HepG2 (cell line): ENCODE data around the gene VRK1. TPM values are rescaled to one million over a fixed set of nuclear protein-coding genes. Genes with fewer than 3 reads are reported as not detected.

ENCODE experiments used
- CAMTA2 ChIP-seq: sonication (generic); formaldehyde crosslinking; IDR thresholded peaks from 2 replicates; pipeline ENCODE4 v1.4.0; 2020; ENCODE audit warnings: mild to moderate bottlenecking, missing genetic modification reagents, borderline replicate concordance
- CBX5 ChIP-seq: sonication (generic); formaldehyde crosslinking; IDR thresholded peaks from 2 replicates; pipeline ENCODE4 v1.4.0; 2020; ENCODE audit warnings: missing genetic modification reagents, borderline replicate concordance
- DR1 ChIP-seq: sonication (generic); formaldehyde crosslinking; IDR thresholded peaks from 2 replicates; pipeline ENCODE4 v1.8.0; 2021; ENCODE audit warnings: mild to moderate bottlenecking, missing genetic modification reagents, inconsistent platforms
- FOSL2 ChIP-seq: sonication (generic); formaldehyde crosslinking; IDR thresholded peaks from 2 replicates; pipeline ENCODE4 v1.4.0; 2020; ENCODE audit warnings: missing genetic modification reagents
- FOXA3 ChIP-seq: IDR thresholded peaks from 2 replicates; pipeline ENCODE4 v1.6.1; 2016; ENCODE audit warnings: missing genetic modification reagents, missing compliant biosample characterization
- GATAD2A ChIP-seq: IDR thresholded peaks from 2 replicates; pipeline ENCODE4 v1.6.1; 2016
- IRX3 ChIP-seq: sonication (generic); formaldehyde crosslinking; IDR thresholded peaks from 2 replicates; pipeline ENCODE4 v1.8.1; 2023; ENCODE audit warnings: mild to moderate bottlenecking, low read depth, missing genetic modification reagents, borderline replicate concordance
- ISX ChIP-seq: sonication (generic); formaldehyde crosslinking; conservative IDR thresholded peaks from 2 replicates; pipeline ENCODE4 v1.5.0; 2020; ENCODE audit warnings: missing genetic modification reagents
- MEIS2 ChIP-seq: sonication (generic); formaldehyde crosslinking; IDR thresholded peaks from 2 replicates; pipeline ENCODE4 v1.9.0; 2021; ENCODE audit warnings: mild to moderate bottlenecking, missing genetic modification reagents
- NFIB ChIP-seq: sonication (generic); formaldehyde crosslinking; IDR thresholded peaks from 2 replicates; pipeline ENCODE4 v1.9.0; 2021; ENCODE audit warnings: missing genetic modification reagents, mild to moderate bottlenecking, borderline replicate concordance
- POLR2A ChIP-seq, 2 experiments: IDR thresholded peaks; 2 replicates each; pipeline ENCODE4 v1.6.1; 2011; ENCODE audit warnings: low read depth in 2 of 2, low read length in 2 of 2, mild to moderate bottlenecking in 1 of 2, moderate library complexity in 1 of 2; ENCODE audit not compliant: insufficient read depth in 1 of 2
- RAD21 ChIP-seq: fragments of 450-650 bp; formaldehyde crosslinking; IDR thresholded peaks from 2 replicates; pipeline ENCODE4 v1.5.0; 2020; ENCODE audit warnings: mild to moderate bottlenecking
- RBM22 ChIP-seq: fragments of 200-400 bp; formaldehyde crosslinking; optimal IDR thresholded peaks from 2 replicates; pipeline ENCODE3; 2017; ENCODE audit warnings: mild to moderate bottlenecking, low read length, moderate library complexity
- RFX3 ChIP-seq: IDR thresholded peaks from 2 replicates; pipeline ENCODE4 v1.6.1; 2016; ENCODE audit warnings: missing biosample characterization, missing genetic modification reagents
- SMC3 ChIP-seq: IDR thresholded peaks from 2 replicates; pipeline ENCODE4 v1.6.1; 2011; ENCODE audit warnings: low read length, improper control_type of control experiment
- SOX13 ChIP-seq, 3 experiments: fragments of 450-650 bp in 1 of 3; sonication (generic) in 1 of 3; formaldehyde crosslinking in 1 of 3; IDR thresholded peaks in 2 of 3; conservative IDR thresholded peaks in 1 of 3; 2 replicates each; pipeline versions ENCODE4 v1.5.0 to v1.6.1; 2016 to 2020; ENCODE audit warnings: antibody characterized with exemption in 1 of 3, mild to moderate bottlenecking in 1 of 3, missing compliant biosample characterization in 1 of 3, missing genetic modification reagents in 1 of 3, moderate library complexity in 1 of 3
- ZBTB21 ChIP-seq: sonication (generic); formaldehyde crosslinking; IDR thresholded peaks from 2 replicates; pipeline ENCODE4 v1.4.0; 2020; ENCODE audit warnings: missing genetic modification reagents
- ZNF230 ChIP-seq: sonication (generic); formaldehyde crosslinking; IDR thresholded peaks from 2 replicates; pipeline ENCODE4 v1.4.0; 2020; ENCODE audit warnings: mild to moderate bottlenecking, missing genetic modification reagents
- ZNF317 ChIP-seq: sonication (generic); formaldehyde crosslinking; IDR thresholded peaks from 2 replicates; pipeline ENCODE4 v1.5.0; 2020; ENCODE audit warnings: mild to moderate bottlenecking, missing genetic modification reagents
- polyA plus RNA-seq, 8 experiments: library from polyadenylated mRNA; depleted of rRNA in 3 of 8; stranded (reverse) in 7 of 8; unstranded in 1 of 8; fragments of >200 nt; fragmentation: Illumina TruSeq in 4 of 8; extraction: Trizol in 4 of 8; gene quantifications; 2 replicates each; pipeline versions ENCODE4 v1.2.1 to v1.2.3, GENCODE V29; 2011 to 2016; ENCODE audit warnings: low read depth in 4 of 8, missing spikeins in 1 of 8, mixed read lengths in 1 of 8; ENCODE audit not compliant: insufficient read depth in 1 of 8
- total RNA-seq, 5 experiments: library from RNA; depleted of rRNA; stranded (reverse); fragments of >200 nt; fragmentation: Illumina TruSeq; extraction: Trizol; gene quantifications; 2 replicates each; pipeline ENCODE4 v1.2.3, GENCODE V29; 2016; ENCODE audit warnings: low read depth in 1 of 5
- TF ChIP-seq, protein P1 (sequence below): sonication (generic); formaldehyde crosslinking; conservative IDR thresholded peaks from 2 replicates; pipeline ENCODE4 v1.4.0; 2020; ENCODE audit warnings: missing genetic modification reagents
- TF ChIP-seq, protein P2 (sequence below): sonication (generic); formaldehyde crosslinking; IDR thresholded peaks from 2 replicates; pipeline ENCODE4 v1.5.0; 2020; ENCODE audit warnings: missing genetic modification reagents, mild to moderate bottlenecking, borderline replicate concordance
- TF ChIP-seq, protein P3 (sequence below): sonication (generic); formaldehyde crosslinking; IDR thresholded peaks from 2 replicates; pipeline ENCODE4 v1.5.1; 2020; ENCODE audit warnings: missing genetic modification reagents, mild to moderate bottlenecking, borderline replicate concordance
- TF ChIP-seq, protein P4 (sequence below): sonication (generic); formaldehyde crosslinking; IDR thresholded peaks from 2 replicates; pipeline ENCODE4 v1.4.0; 2020; ENCODE audit warnings: missing genetic modification reagents

The VRK1 gene
- total and polyA plus RNA-seq, 2 of the 13 experiments (the other 11 are each of a cell fraction or from before 2014, with no cell fraction given): 7.9 to 51.3 TPM

DNA sequence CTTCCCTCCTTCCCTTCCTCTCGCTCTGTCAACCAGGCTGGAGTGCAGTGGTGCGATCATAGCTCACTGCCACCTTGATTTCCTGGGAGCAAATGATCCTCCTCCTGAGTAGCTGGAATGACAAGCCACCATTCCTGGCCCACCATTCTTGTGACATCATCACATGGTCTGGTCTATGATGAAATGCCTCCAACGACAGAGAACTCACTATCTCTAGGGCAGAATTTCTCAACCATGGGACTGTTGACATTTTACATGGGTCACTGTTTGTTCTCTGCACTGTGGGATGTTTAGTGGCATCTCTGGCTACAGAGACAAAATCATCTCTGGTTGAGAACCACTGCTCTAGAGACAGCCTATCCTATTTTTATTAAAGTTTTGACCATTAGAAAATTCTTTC is 9.7 kb downstream of the VRK1 start (continued):
- TF ChIP-seq POLR2A (IDR thresholded peaks at IDR 0.05; ENCODE audit: insufficient read depth in 1 of 2, low read depth in 2 of 2, low read length in 2 of 2) (no peak), IRX3 (CRISPR knock-in tag) (no peak), ISX (CRISPR knock-in tag) (no peak), FOXA3 (CRISPR knock-in tag) (peak; percentile 89), RAD21 (CRISPR knock-in tag) (no peak), CAMTA2 (CRISPR knock-in tag) (no peak), DR1 (CRISPR knock-in tag) (no peak), CBX5 (CRISPR knock-in tag) (peak; percentile 68; the same call in 1 of the 2 replicates), FOSL2 (peak; percentile 86), ZNF317 (CRISPR knock-in tag) (peak; percentile 98), ZNF230 (CRISPR knock-in tag) (no peak), SMC3 (no peak; the same call in 1 of the 2 replicates), ZBTB21 (CRISPR knock-in tag) (peak; percentile 96), SOX13 (IDR thresholded peaks at IDR 0.05) (no peak), SOX13 (CRISPR knock-in tag; conservative IDR thresholded peaks at IDR 0.05 in 1 of 2, IDR thresholded peaks at IDR 0.05 in 1 of 2) (peak in 1 of 2 experiments; percentile 62; a peak in 1 of 4 replicates), RFX3 (CRISPR knock-in tag) (no peak), RBM22 (no peak), NFIB (no peak), MEIS2 (CRISPR knock-in tag) (no peak), GATAD2A (peak; percentile 78; the same call in 1 of the 2 replicates)
- TF ChIP-seq, protein P1, sequence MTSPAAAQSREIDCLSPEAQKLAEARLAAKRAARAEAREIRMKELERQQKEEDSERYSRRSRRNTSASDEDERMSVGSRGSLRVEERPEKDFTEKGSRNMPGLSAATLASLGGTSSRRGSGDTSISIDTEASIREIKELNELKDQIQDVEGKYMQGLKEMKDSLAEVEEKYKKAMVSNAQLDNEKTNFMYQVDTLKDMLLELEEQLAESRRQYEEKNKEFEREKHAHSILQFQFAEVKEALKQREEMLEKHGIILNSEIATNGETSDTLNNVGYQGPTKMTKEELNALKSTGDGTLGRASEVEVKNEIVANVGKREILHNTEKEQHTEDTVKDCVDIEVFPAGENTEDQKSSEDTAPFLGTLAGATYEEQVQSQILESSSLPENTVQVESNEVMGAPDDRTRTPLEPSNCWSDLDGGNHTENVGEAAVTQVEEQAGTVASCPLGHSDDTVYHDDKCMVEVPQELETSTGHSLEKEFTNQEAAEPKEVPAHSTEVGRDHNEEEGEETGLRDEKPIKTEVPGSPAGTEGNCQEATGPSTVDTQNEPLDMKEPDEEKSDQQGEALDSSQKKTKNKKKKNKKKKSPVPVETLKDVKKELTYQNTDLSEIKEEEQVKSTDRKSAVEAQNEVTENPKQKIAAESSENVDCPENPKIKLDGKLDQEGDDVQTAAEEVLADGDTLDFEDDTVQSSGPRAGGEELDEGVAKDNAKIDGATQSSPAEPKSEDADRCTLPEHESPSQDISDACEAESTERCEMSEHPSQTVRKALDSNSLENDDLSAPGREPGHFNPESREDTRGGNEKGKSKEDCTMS: no peak
- TF ChIP-seq, protein P2, sequence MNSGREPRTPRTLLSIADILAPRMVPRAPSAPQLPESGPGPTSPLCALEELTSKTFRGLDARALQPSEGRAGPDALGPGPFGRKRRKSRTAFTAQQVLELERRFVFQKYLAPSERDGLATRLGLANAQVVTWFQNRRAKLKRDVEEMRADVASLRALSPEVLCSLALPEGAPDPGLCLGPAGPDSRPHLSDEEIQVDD (CRISPR knock-in tag): no peak
- TF ChIP-seq, protein P3, sequence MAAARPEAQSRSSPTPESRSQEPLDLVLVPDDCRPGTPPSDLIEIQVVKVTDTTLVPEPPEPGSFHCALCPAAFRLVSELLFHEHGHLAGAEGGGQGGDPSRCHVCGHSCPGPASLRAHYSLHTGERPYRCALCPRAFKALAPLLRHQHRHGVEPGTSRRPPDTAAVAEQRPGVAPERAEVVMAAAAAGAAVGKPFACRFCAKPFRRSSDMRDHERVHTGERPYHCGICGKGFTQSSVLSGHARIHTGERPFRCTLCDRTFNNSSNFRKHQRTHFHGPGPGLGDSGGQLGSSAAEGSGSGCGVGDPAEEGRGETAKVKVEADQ (CRISPR knock-in tag): no peak
- TF ChIP-seq, protein P4, sequence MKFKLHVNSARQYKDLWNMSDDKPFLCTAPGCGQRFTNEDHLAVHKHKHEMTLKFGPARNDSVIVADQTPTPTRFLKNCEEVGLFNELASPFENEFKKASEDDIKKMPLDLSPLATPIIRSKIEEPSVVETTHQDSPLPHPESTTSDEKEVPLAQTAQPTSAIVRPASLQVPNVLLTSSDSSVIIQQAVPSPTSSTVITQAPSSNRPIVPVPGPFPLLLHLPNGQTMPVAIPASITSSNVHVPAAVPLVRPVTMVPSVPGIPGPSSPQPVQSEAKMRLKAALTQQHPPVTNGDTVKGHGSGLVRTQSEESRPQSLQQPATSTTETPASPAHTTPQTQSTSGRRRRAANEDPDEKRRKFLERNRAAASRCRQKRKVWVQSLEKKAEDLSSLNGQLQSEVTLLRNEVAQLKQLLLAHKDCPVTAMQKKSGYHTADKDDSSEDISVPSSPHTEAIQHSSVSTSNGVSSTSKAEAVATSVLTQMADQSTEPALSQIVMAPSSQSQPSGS (CRISPR knock-in tag): peak; percentile 77
